Ovary (tissue), 9 donors: Measurements from ENCODE around the gene VIPR2. TPM values are rescaled to one million over a fixed set of nuclear protein-coding genes. Genes with fewer than 3 reads are reported as not detected.
A peak's percentile ranks its signal among the peaks of the same experiment; 100 is the strongest.
"Not testable (repeated sequence)": the region's sequence is repeated elsewhere in the genome, so short reads cannot be mapped to it uniquely, and the experiment has no call there.

ENCODE experiments used
- DNase-seq, 5 donors: peaks; one replicate each; pipeline ENCODE4 v3.0.0-alpha.2; 2019 to 2020
- H3K27ac ChIP-seq, 2 donors: fragments of 200-600 bp; one replicate each; pipeline versions ENCODE4 v1.5.1 to v1.8.0; 2019 to 2022
- H3K27me3 ChIP-seq: fragments of 200-600 bp; one replicate; pipeline ENCODE4 v1.8.0; 2022
- H3K36me3 ChIP-seq: fragments of 200-600 bp; sonication (generic); one replicate; pipeline ENCODE4 v1.5.1; 2019
- H3K4me1 ChIP-seq: one replicate; pipeline ENCODE4 v1.8.1; 2013; ENCODE audit warnings: mild to moderate bottlenecking, moderate library complexity; ENCODE audit not compliant: insufficient read depth
- H3K4me3 ChIP-seq: fragments of 200-600 bp; sonication (generic); one replicate; pipeline ENCODE4 v1.5.1; 2017
- H3K9me3 ChIP-seq, 2 donors: fragments of 200-600 bp in 1 of 2; sonication (generic) in 1 of 2; one replicate each; pipeline versions ENCODE4 v1.5.1 to v1.8.1; 2013 to 2019; ENCODE audit warnings: mild to moderate bottlenecking in 1 of 2, moderate library complexity in 1 of 2
- EP300 ChIP-seq: sonication (generic); formaldehyde crosslinking; IDR thresholded peaks from one replicate; pipeline ENCODE4 v1.6.1; 2017; ENCODE audit warnings: antibody characterized with exemption
- POLR2A ChIP-seq: fragments of 450-650 bp; IDR thresholded peaks from one replicate; pipeline ENCODE4 v1.6.1; 2017; ENCODE audit warnings: antibody characterized with exemption, mild to moderate bottlenecking, moderate library complexity
- WGBS, 3 donors: extraction: QIAGEN DNeasy Blood & Tissue Kit in 1 of 3; methylation state at CpG; one replicate each; pipeline versions ENCODE4 v1.1.5 to v1.1.7; 2013 to 2017; 5-methylcytosine and 5-hydroxymethylcytosine counted together
- intact Hi-C, 4 donors: fragments of 100-400 bp; cut with DNase I; formaldehyde crosslinking; loops; one replicate each; pipeline versions ENCODE4 v1.11.0 to v1.15.1; 2022 to 2023
- polyA plus RNA-seq, 2 donors: library from polyadenylated mRNA; stranded (reverse); fragments of 200-250 nt in 1 of 2; fragments of 350-450 nt in 1 of 2; fragmentation: Illumina TruSeq in 1 of 2; extraction: RNeasy Lipid Tissue Mini Kit (QIAGEN cat#74804) in 1 of 2; gene quantifications; one replicate each; pipeline ENCODE4 v1.2.3, GENCODE V29; 2013 to 2014
- total RNA-seq, 7 donors: library from RNA; depleted of rRNA in 2 of 7; stranded (reverse); fragments of >200 nt in 2 of 7; fragmentation: NEBNext Ultra II Directional in 3 of 7; extraction: Animal tissue kit (Norgen Biotek cat#: 25700) in 3 of 7; gene quantifications; one replicate each; pipeline versions ENCODE4 v1.1.0 to v1.2.4, GENCODE V29; 2016 to 2023
- TF ChIP-seq, protein P1 (sequence below), 3 donors: fragments of 450-650 bp in 2 of 3; fragments of 200-600 bp in 1 of 3; IDR thresholded peaks; one replicate each; pipeline versions ENCODE4 v1.5.1 to v1.8.0; 2016 to 2022; ENCODE audit warnings: antibody characterized with exemption in 3 of 3, mild to moderate bottlenecking in 1 of 3
- donor health status: DM: no; HTN: no; CAD: no; lungs with moderate emphysema.
- donor health status: DM: no; HTN: no; CAD: no.
- donor health status: Bipolar disorder and iron deficiency.
- donor health status: DM: yes; HTN: yes; CAD: no.
- donor health status: DM: no; HTN: no; CAD: no.
- donor health status: DM: yes; HTN: yes; CAD: no.

Gene VIPR2
- total and polyA plus RNA-seq, 9 donors: 3.6 to 18.0 (median 9.0) TPM

DNA sequence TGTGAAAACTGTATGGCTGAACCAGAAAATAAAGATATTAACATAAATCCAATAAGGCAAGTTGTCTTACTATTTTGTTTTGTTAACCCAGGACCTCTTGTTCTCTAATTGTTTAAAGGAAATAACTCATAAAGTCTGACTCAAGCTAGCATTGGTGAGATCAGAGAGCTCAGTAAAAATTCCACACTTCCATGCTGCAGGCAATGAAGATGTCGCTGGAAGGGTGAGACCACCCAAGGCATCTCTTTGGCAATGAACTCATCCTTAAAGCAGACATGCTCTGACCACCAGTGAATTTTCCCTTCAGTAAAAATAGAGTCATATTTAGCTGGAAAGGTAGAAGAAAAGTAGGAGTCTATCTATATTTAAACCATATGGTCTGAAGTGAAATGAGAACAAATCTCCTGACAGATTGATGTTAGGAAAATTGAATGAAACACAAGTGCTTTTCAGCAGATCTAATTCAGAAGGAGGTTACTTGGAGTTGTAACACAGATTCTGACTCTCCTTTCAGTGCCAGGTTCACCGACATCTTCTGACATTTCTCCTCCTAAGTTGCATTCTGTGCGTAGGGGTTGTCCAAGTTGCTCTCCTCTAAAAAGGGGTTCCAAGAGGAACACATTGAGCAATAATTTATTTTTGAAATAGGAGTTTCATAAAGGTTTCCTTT, 32.8 kb upstream of the VIPR2 start:
- H3K4me1 ChIP-seq: peaks cover 1% of the 10 kb centered on the region
- H3K9me3 ChIP-seq: no peaks in the 10 kb centered on the region
- no peak overlapping the region for H3K4me3 ChIP-seq
- no peaks in the 10 kb centered on the region for H3K27me3 ChIP-seq
- H3K27ac ChIP-seq: no peak overlapping the region
- TF ChIP-seq EP300: no peak
- TF ChIP-seq, protein P1, sequence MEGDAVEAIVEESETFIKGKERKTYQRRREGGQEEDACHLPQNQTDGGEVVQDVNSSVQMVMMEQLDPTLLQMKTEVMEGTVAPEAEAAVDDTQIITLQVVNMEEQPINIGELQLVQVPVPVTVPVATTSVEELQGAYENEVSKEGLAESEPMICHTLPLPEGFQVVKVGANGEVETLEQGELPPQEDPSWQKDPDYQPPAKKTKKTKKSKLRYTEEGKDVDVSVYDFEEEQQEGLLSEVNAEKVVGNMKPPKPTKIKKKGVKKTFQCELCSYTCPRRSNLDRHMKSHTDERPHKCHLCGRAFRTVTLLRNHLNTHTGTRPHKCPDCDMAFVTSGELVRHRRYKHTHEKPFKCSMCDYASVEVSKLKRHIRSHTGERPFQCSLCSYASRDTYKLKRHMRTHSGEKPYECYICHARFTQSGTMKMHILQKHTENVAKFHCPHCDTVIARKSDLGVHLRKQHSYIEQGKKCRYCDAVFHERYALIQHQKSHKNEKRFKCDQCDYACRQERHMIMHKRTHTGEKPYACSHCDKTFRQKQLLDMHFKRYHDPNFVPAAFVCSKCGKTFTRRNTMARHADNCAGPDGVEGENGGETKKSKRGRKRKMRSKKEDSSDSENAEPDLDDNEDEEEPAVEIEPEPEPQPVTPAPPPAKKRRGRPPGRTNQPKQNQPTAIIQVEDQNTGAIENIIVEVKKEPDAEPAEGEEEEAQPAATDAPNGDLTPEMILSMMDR (IDR thresholded peaks at IDR 0.05): no peak
- TF ChIP-seq POLR2A: no peak
- intact Hi-C loops: no loop called here
- no peak for DNase-seq
- 12 to 31% (median 23%) methylated on average over 3 of the region's 3 CpGs for WGBS, 3 donors
- H3K36me3 ChIP-seq: no peaks in the 10 kb centered on the region

DNA sequence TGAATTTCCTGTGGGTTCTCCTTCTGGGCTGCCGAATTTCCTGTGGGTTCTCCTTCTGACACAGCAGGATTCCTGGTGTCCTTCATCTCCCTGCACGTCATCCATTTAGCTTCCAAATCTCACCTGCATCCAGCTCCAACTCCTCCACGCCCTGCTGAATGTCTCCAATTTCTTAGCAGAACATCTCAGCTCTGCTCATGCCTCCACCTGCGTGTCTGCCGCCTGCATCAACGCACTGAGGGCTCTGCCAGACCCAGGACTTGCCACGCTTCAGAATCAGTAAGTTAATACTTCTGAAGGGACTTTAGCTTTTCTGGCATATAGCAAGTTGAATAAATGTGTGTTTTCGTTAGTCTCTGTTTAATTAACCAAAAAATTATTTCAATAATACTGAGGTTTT, 31.1 kb upstream of the VIPR2 start:
- Histone ChIP-seq H3K36me3 (no peaks in the 10 kb centered on the region), H3K4me3 (no peak overlapping the region), H3K9me3 (no peaks in the 10 kb centered on the region), H3K4me1 (peaks cover 1% of the 10 kb centered on the region), H3K27ac (no peak overlapping the region), H3K27me3 (no peaks in the 10 kb centered on the region)
- TF ChIP-seq POLR2A (no peak), EP300 (no peak)
- TF ChIP-seq, protein P1 (IDR thresholded peaks at IDR 0.05): no peak
- intact Hi-C loops: no loop called here
- 92 to 95% (median 95%) methylated on average over 8 of the region's 8 CpGs for WGBS, 3 donors
- no peak for DNase-seq

GRCh38 chr7:159175100-159175499, 30.4 kb upstream of the VIPR2 start:
- WGBS, 3 donors: 83 to 90% (median 87%) methylated on average over 6 of the region's 6 CpGs
- intact Hi-C loops: not testable (repeated sequence)

DNA sequence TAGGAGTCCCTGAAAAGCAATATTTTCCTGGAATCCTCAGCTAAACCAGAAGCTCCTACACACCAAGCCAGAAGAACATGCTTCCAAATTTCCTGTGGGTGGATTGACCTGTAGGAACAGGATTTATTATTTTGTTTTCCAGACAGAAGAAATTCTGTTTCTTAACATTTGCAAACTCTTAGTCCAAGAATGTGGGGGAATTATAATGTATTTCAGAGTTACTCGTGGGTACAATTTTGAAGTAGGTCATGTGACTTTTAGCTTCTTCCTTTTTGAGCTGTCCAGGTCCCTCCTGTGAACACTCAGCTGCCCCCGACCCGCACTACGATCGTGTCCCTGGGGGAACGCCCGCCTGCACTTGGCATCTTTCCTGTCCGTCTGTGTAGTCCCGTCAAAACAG, 27.7 kb upstream of the VIPR2 start:
- TF ChIP-seq, protein P1 (IDR thresholded peaks at IDR 0.05): no peak
- TF ChIP-seq EP300: no peak
- no peak for TF ChIP-seq POLR2A
- intact Hi-C loops: no loop called here
- H3K27ac ChIP-seq: peak overlapping the region in 1 of 2 donors; percentile 29
- no peaks in the 10 kb centered on the region for H3K27me3 ChIP-seq
- H3K4me1 ChIP-seq: peaks cover 1% of the 10 kb centered on the region
- H3K36me3 ChIP-seq: no peaks in the 10 kb centered on the region
- no peaks in the 10 kb centered on the region for H3K9me3 ChIP-seq
- H3K4me3 ChIP-seq: no peak overlapping the region
- WGBS, 3 donors: 9 to 17% (median 11%) methylated on average over 9 of the region's 9 CpGs
- peak in 2 of 5 donors; percentile 40 to 64 for DNase-seq

More at GRCh38 chr7:159175100-159175499, 30.4 kb upstream of the VIPR2 start:
- not testable (repeated sequence) for DNase-seq, H3K4me3 ChIP-seq, H3K9me3 ChIP-seq, H3K27me3 ChIP-seq, H3K4me1 ChIP-seq, H3K27ac ChIP-seq, H3K36me3 ChIP-seq

DNA sequence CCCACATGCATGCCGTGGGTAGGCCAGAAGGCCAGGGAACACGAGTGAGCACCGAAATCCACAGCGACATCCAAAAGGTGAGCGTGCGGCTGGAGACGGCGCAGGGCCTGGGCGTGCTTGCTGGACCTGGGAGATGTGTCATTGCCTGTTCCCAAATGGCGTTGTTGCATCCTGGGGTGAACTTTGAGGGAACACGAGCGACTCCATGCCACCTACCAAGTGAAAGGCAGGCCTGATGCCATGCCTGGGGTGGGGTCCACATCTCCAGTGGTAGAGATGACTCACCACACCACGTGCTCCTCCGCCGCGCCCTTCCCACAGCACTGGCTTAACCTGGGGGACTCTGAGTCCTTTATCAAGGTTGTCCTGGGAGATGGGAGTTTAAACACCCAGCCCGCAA, 24.7 kb upstream of the VIPR2 start:
- TF ChIP-seq POLR2A (no peak), EP300 (no peak)
- TF ChIP-seq, protein P1 (IDR thresholded peaks at IDR 0.05): no peak
- peaks cover 1% of the 10 kb centered on the region for H3K4me1 ChIP-seq
- no peak overlapping the region for H3K4me3 ChIP-seq
- no peaks in the 10 kb centered on the region for H3K9me3 ChIP-seq
- no peaks in the 10 kb centered on the region for H3K36me3 ChIP-seq
- 85 to 89% (median 89%) methylated on average over 16 to 17 of the region's 17 CpGs for WGBS, 3 donors
- no peak overlapping the region for H3K27ac ChIP-seq
- no peak for DNase-seq
- no peaks in the 10 kb centered on the region for H3K27me3 ChIP-seq
- intact Hi-C loops: no loop called here
